Stimulated activated CD8-positive, alpha-beta memory T cell treated with anti-CD3 and anti-CD28 coated beads, Interleukin-2, amount 100 ng/mL, for 1 hour (primary cell): ENCODE results near the gene PRRC2B.
"Not testable (repeated sequence)": the region's sequence is repeated elsewhere in the genome, so short reads cannot be mapped to it uniquely, and the experiment has no call there.

Experiments
- DNase-seq, 2 donors: peaks; one replicate each; pipeline ENCODE4 v3.0.0-alpha.2; 2020; ENCODE audit warnings: low read depth in 2 of 2

PRRC2B gene

GRCh38 chr9:131434673-131435072, 40.8 kb downstream of the PRRC2B start:
- no peak for DNase-seq

GRCh38 chr9:131436376-131436775, 42.5 kb downstream of the PRRC2B start:
- no peak for DNase-seq

GRCh38 chr9:131436865-131437271, 43.0 kb downstream of the PRRC2B start:
- DNase-seq, result no peak

GRCh38 chr9:131438190-131438589, 44.3 kb downstream of the PRRC2B start:
- DNase-seq, result no peak

- no peak for DNase-seq
Observed at GRCh38 chr9:131439224-131439623, 45.3 kb downstream of the PRRC2B start.

- DNase-seq, result no peak
Observed at GRCh38 chr9:131441441-131441840, 47.6 kb downstream of the PRRC2B start.

GRCh38 chr9:131442351-131442750, 48.5 kb downstream of the PRRC2B start:
- DNase-seq, result no peak

GRCh38 chr9:131443648-131444047, 49.8 kb downstream of the PRRC2B start:
- DNase-seq, result no peak

GRCh38 chr9:131446276-131446675, 52.4 kb downstream of the PRRC2B start:
- no peak for DNase-seq

GRCh38 chr9:131447148-131447547, 53.3 kb downstream of the PRRC2B start:
- no peak for DNase-seq

GRCh38 chr9:131447600-131447999, 53.7 kb downstream of the PRRC2B start:
- DNase-seq, result no peak

GRCh38 chr9:131448818-131449217, 54.9 kb downstream of the PRRC2B start:
- DNase-seq, result no peak

GRCh38 chr9:131449276-131449675, 55.4 kb downstream of the PRRC2B start:
- DNase-seq, result no peak

- no peak for DNase-seq
Observed at GRCh38 chr9:131454028-131454427, 60.1 kb downstream of the PRRC2B start.

- DNase-seq, result not testable (repeated sequence)
Observed at GRCh38 chr9:131455655-131456054, 61.8 kb downstream of the PRRC2B start.

- DNase-seq, result no peak
Observed at GRCh38 chr9:131457746-131458145, 63.9 kb downstream of the PRRC2B start.

- no peak for DNase-seq
Observed at GRCh38 chr9:131459056-131459455, 65.2 kb downstream of the PRRC2B start.

GRCh38 chr9:131461166-131461565, 67.3 kb downstream of the PRRC2B start:
- no peak for DNase-seq

GRCh38 chr9:131464354-131465000, 70.6 kb downstream of the PRRC2B start:
- DNase-seq, result no peak

GRCh38 chr9:131465401-131465800, 71.5 kb downstream of the PRRC2B start:
- no peak for DNase-seq

- no peak for DNase-seq
Observed at GRCh38 chr9:131467214-131467935, 73.5 kb downstream of the PRRC2B start.

GRCh38 chr9:131468031-131468430, 74.1 kb downstream of the PRRC2B start:
- no peak for DNase-seq

GRCh38 chr9:131469356-131469755, 75.5 kb downstream of the PRRC2B start:
- DNase-seq, result no peak

GRCh38 chr9:131469951-131470350, 76.1 kb downstream of the PRRC2B start:
- no peak for DNase-seq
